ENCODE data around the gene RHBDL3. TPM values are rescaled to one million over a fixed set of nuclear protein-coding genes. Genes with fewer than 3 reads are reported as not detected.

The RHBDL3 gene
- polyA plus RNA-seq, 2 of the 4 experiments (the other 2 are of a cell fraction): 2.0 to 6.6 TPM

GRCh38 chr17:32311028-32311536, 45.5 kb downstream of the RHBDL3 start:
- no peak for FAIRE-seq
- no peak overlapping the region for H3K4me3 ChIP-seq
- POLR2A ChIA-PET: no interaction called here
- no peaks in the 10 kb centered on the region for H3K4me1 ChIP-seq
- H3K4me2 ChIP-seq: no peak overlapping the region
- no peak overlapping the region for H3K27ac ChIP-seq
- 43% methylated on average over 9 of the region's 9 CpGs for WGBS (ENCODE audit: missing lambda C conversion rate)
- TF ChIP-seq RNF2 (IDR thresholded peaks at IDR 0.05; ENCODE audit: borderline replicate concordance, low read depth) (no peak), SMC3 (IDR thresholded peaks at IDR 0.05) (no peak), BCL3 (IDR thresholded peaks at IDR 0.05) (no peak), USF2 (IDR thresholded peaks at IDR 0.05) (no peak), HOXA7 (CRISPR knock-in tag; IDR thresholded peaks at IDR 0.05) (no peak), EHF (CRISPR knock-in tag; IDR thresholded peaks at IDR 0.05) (no peak), ZSCAN20 (CRISPR knock-in tag; IDR thresholded peaks at IDR 0.05) (no peak), RAD21 (conservative IDR thresholded peaks at IDR 0.05 in 1 of 2, IDR thresholded peaks at IDR 0.05 in 1 of 2) (no peak)
- no peak for DNase-seq (ENCODE audit: low read depth in 1 of 2, low spot score in 1 of 2)
- H3K9me3 ChIP-seq: no peaks in the 10 kb centered on the region
- peak in 1 of 2 experiments; percentile 13; a peak in 1 of 6 replicates for ATAC-seq
- CTCF ChIA-PET: interaction anchor here (0.6 to 1.6 kb wide), 9 partner anchors 9 to 139 kb away, joined by 3 to 11 read pairs (median 4); no protein-coding TSS in a partner anchor

- TF ChIP-seq CBX2 (IDR thresholded peaks at IDR 0.05; ENCODE audit: borderline replicate concordance, low read depth) (no peak), FOSL2 (IDR thresholded peaks at IDR 0.05) (no peak), FOSL2 (CRISPR knock-in tag; IDR thresholded peaks at IDR 0.05) (no peak), HMGXB4 (CRISPR knock-in tag; IDR thresholded peaks at IDR 0.05; ENCODE audit: borderline replicate concordance) (no peak)
- ATAC-seq (no peak), FAIRE-seq (no peak), DNase-seq (ENCODE audit: low read depth in 1 of 2, low spot score in 1 of 2) (no peak)
- Histone ChIP-seq H3K4me2 (no peak overlapping the region), H3K9me3 (no peaks in the 10 kb centered on the region), H3K27ac (no peak overlapping the region), H3K4me1 (no peaks in the 10 kb centered on the region), H3K4me3 (no peak overlapping the region)
- POLR2A ChIA-PET: no interaction called here
- 77% methylated on average over 9 of the region's 9 CpGs for WGBS (ENCODE audit: missing lambda C conversion rate)
- CTCF ChIA-PET: interaction anchor here (1.4 to 11.1 kb wide), 2 partner anchors 28 to 61 kb away, joined by 3 to 259 read pairs; no protein-coding TSS in a partner anchor
Measured at GRCh38 chr17:32314636-32315035, 49.0 kb downstream of the RHBDL3 start.

- 71% methylated on average over 8 of the region's 8 CpGs for WGBS (ENCODE audit: missing lambda C conversion rate)
- no peak for TF ChIP-seq RFX5 (IDR thresholded peaks at IDR 0.05)
- TF ChIP-seq NR3C1 (IDR thresholded peaks at IDR 0.05): no peak
- TF ChIP-seq FOSL2 (IDR thresholded peaks at IDR 0.05): no peak
- TF ChIP-seq FOSL2 (CRISPR knock-in tag; IDR thresholded peaks at IDR 0.05): no peak
- TF ChIP-seq ATOH8 (CRISPR knock-in tag; IDR thresholded peaks at IDR 0.05; ENCODE audit: low read depth): no peak
- TF ChIP-seq KDM1A (IDR thresholded peaks at IDR 0.05; ENCODE audit: low read depth): no peak
- no peak for TF ChIP-seq EP300 (IDR thresholded peaks at IDR 0.05)
- TF ChIP-seq REST (IDR thresholded peaks at IDR 0.05): no peak
- no peak for TF ChIP-seq CEBPB (IDR thresholded peaks at IDR 0.05)
- TF ChIP-seq NPAS2 (CRISPR knock-in tag; IDR thresholded peaks at IDR 0.05; ENCODE audit: borderline replicate concordance): no peak
- TF ChIP-seq MAFK (IDR thresholded peaks at IDR 0.05; ENCODE audit: partially characterized antibody): no peak
- TF ChIP-seq NFE2L2 (conservative IDR thresholded peaks at IDR 0.05; ENCODE audit: low read length): no peak
- TF ChIP-seq TFCP2L1 (CRISPR knock-in tag; IDR thresholded peaks at IDR 0.05): no peak
- no peak for TF ChIP-seq FOXS1 (CRISPR knock-in tag; IDR thresholded peaks at IDR 0.05)
- TF ChIP-seq RAD21 (conservative IDR thresholded peaks at IDR 0.05 in 1 of 2, IDR thresholded peaks at IDR 0.05 in 1 of 2): no peak
- TF ChIP-seq BHLHE40 (IDR thresholded peaks at IDR 0.05; ENCODE audit: low read depth, low read length): no peak
- H3K4me2 ChIP-seq: no peak overlapping the region
- H3K27ac ChIP-seq: no peak overlapping the region
- no peak for DNase-seq (ENCODE audit: low read depth in 1 of 2, low spot score in 1 of 2)
- CTCF ChIA-PET: interaction anchor here (0.7 to 11.1 kb wide), 4 partner anchors 17 to 112 kb away, joined by 3 to 259 read pairs (median 27); no protein-coding TSS in a partner anchor
- POLR2A ChIA-PET: no interaction called here
- no peak for ATAC-seq
- no peaks in the 10 kb centered on the region for H3K9me3 ChIP-seq
- H3K4me3 ChIP-seq: no peak overlapping the region
- no peaks in the 10 kb centered on the region for H3K4me1 ChIP-seq
- FAIRE-seq: no peak
Measured at GRCh38 chr17:32315171-32315570, 49.5 kb downstream of the RHBDL3 start.

Measured in A549 (cell line).